SK-N-SH (cell line): ENCODE results near the gene OSBPL9. TPM values are rescaled to one million over a fixed set of nuclear protein-coding genes. Genes with fewer than 3 reads are reported as not detected.

Source experiments
- CTCF ChIA-PET: fragments of 300-600, 350-600 bp; formaldehyde crosslinking; extraction: SDS; loops from one replicate; lab custom pipeline; 2021; lab: Yijun Ruan, JAX
- POLR2A ChIA-PET: fragments of 350-600 bp; sonication (Branson Sonifier 250); formaldehyde crosslinking; extraction: SDS; loops from one replicate; lab custom pipeline; 2020; ENCODE audit warnings: antibody characterized with exemption, inconsistent platforms; lab: Yijun Ruan, JAX
- DNase-seq: peaks from one replicate; pipeline ENCODE4 v3.0.0; 2012
- H2AFZ ChIP-seq: fragments of 200-600 bp; sonication (generic); 2 replicates; pipeline ENCODE4 v1.8.1; 2016; ENCODE audit warnings: antibody characterized with exemption, mild to moderate bottlenecking, low read depth
- H3F3A ChIP-seq: fragments of 200-600 bp; sonication (generic); replicated peaks from 2 replicates; pipeline ENCODE3; 2016; ENCODE audit warnings: antibody characterized with exemption, mild to moderate bottlenecking; ENCODE audit not compliant: insufficient read depth
- H3K27ac ChIP-seq, 2 experiments: fragments of 200-500 bp in 1 of 2; fragments of 200-600 bp in 1 of 2; sonication (Bioruptor generic) in 1 of 2; sonication (generic), shearing (Covaris generic) in 1 of 2; 2 replicates each; pipeline versions ENCODE4 v1.5.1 to v1.6.1; 2014 to 2016; ENCODE audit warnings: low read depth in 2 of 2, inconsistent platforms in 1 of 2, low read length in 1 of 2, mild to moderate bottlenecking in 1 of 2, mixed read lengths in 1 of 2
- H3K27me3 ChIP-seq: fragments of 200-600 bp; sonication (generic), shearing (Covaris generic); 2 replicates; pipeline ENCODE4 v1.6.1; 2016; ENCODE audit warnings: mixed run types; ENCODE audit not compliant: insufficient read depth
- H3K36me3 ChIP-seq, 2 experiments: fragments of 200-500 bp in 1 of 2; fragments of 200-600 bp in 1 of 2; sonication (Bioruptor generic) in 1 of 2; sonication (generic) in 1 of 2; replicated peaks in 1 of 2; 2 replicates each; pipeline versions ENCODE3 to v1.5.1; 2014 to 2016; ENCODE audit warnings: low read length in 1 of 2, mild to moderate bottlenecking in 1 of 2; ENCODE audit not compliant: insufficient read depth in 2 of 2, control insufficient read depth in 1 of 2
- H3K4me1 ChIP-seq, 2 experiments: fragments of 200-500 bp in 1 of 2; fragments of 200-600 bp in 1 of 2; sonication (Bioruptor generic) in 1 of 2; sonication (generic), shearing (Covaris generic) in 1 of 2; 2 replicates each; pipeline versions ENCODE4 v1.5.1 to v1.6.1; 2014 to 2016; ENCODE audit warnings: low read depth in 1 of 2, low read length in 1 of 2, mixed run types in 1 of 2; ENCODE audit not compliant: insufficient read depth in 2 of 2, control insufficient read depth in 1 of 2
- H3K4me2 ChIP-seq: fragments of 200-600 bp; sonication (generic), shearing (Covaris generic); 2 replicates; pipeline ENCODE4 v1.6.1; 2017; ENCODE audit warnings: mixed run types
- H3K4me3 ChIP-seq, 2 experiments: fragments of 200-500 bp in 1 of 2; fragments of 200-600 bp in 1 of 2; sonication (Bioruptor generic) in 1 of 2; sonication (generic), shearing (Covaris generic) in 1 of 2; 2 replicates each; pipeline versions ENCODE4 v1.5.1 to v1.8.1; 2014 to 2016; ENCODE audit warnings: low read depth in 2 of 2, inconsistent platforms in 1 of 2, low read length in 1 of 2, mild to moderate bottlenecking in 1 of 2, mixed read lengths in 1 of 2, moderate library complexity in 1 of 2
- H3K79me2 ChIP-seq: fragments of 200-600 bp; sonication (generic); 2 replicates; pipeline ENCODE4 v1.8.1; 2017; ENCODE audit warnings: mild to moderate bottlenecking; ENCODE audit not compliant: insufficient read depth
- H3K9ac ChIP-seq: fragments of 200-600 bp; sonication (generic); 2 replicates; pipeline ENCODE4 v1.6.1; 2017; ENCODE audit warnings: mixed run types
- H3K9me2 ChIP-seq: fragments of 200-600 bp; sonication (generic); 2 replicates; pipeline ENCODE4 v1.6.1; 2017; ENCODE audit warnings: mixed run types
- H3K9me3 ChIP-seq: fragments of 200-600 bp; sonication (generic); 2 replicates; pipeline ENCODE4 v1.6.1; 2017; ENCODE audit warnings: mixed run types, mild to moderate bottlenecking, moderate library complexity
- H4K20me1 ChIP-seq: fragments of 200-600 bp; sonication (generic); 2 replicates; pipeline ENCODE4 v1.6.1; 2017; ENCODE audit warnings: mild to moderate bottlenecking, mixed run types; ENCODE audit not compliant: insufficient read depth
- CHD2 ChIP-seq: fragments of 150-350 bp; IDR thresholded peaks from 2 replicates; pipeline ENCODE4 v1.6.1; 2018; ENCODE audit warnings: low read length; ENCODE audit not compliant: partially characterized antibody
- FOXM1 ChIP-seq: IDR thresholded peaks from 2 replicates; pipeline ENCODE4 v1.4.0; 2012; ENCODE audit warnings: low read depth, mild to moderate bottlenecking
- GATA2 ChIP-seq: sonication (generic); formaldehyde crosslinking; IDR thresholded peaks from 2 replicates; pipeline ENCODE4 v1.5.0; 2020; ENCODE audit warnings: mild to moderate bottlenecking, missing genetic modification reagents
- JUND ChIP-seq: IDR thresholded peaks from 2 replicates; pipeline ENCODE4 v1.4.0; 2012
- MEF2A ChIP-seq: IDR thresholded peaks from 2 replicates; pipeline ENCODE4 v1.4.0; 2012; ENCODE audit warnings: low read depth, borderline replicate concordance
- NFIC ChIP-seq: IDR thresholded peaks from 2 replicates; pipeline ENCODE4 v1.4.0; 2012; ENCODE audit warnings: borderline replicate concordance
- PBX3 ChIP-seq: IDR thresholded peaks from 2 replicates; pipeline ENCODE4; 2012
- RAD21 ChIP-seq: IDR thresholded peaks from 2 replicates; pipeline ENCODE4 v1.6.1; 2012; ENCODE audit warnings: mild to moderate bottlenecking, low read length
- REST ChIP-seq: IDR thresholded peaks from 2 replicates; pipeline ENCODE4 v1.6.1; 2012; ENCODE audit warnings: mild to moderate bottlenecking, low read depth, low read length, moderate library complexity
- SIN3A ChIP-seq: IDR thresholded peaks from 2 replicates; pipeline ENCODE4 v1.6.1; 2012; ENCODE audit warnings: low read depth, mild to moderate bottlenecking, low read length, moderate library complexity, borderline replicate concordance
- SMC3 ChIP-seq: IDR thresholded peaks from 2 replicates; pipeline ENCODE4 v1.6.1; 2012; ENCODE audit warnings: low read depth, low read length, improper control_type of control experiment
- USF1 ChIP-seq: IDR thresholded peaks from 2 replicates; pipeline ENCODE4 v1.4.0; 2012; ENCODE audit warnings: low read depth, borderline replicate concordance
- USF2 ChIP-seq: fragments of 150-350 bp; IDR thresholded peaks from 2 replicates; pipeline ENCODE4 v1.6.1; 2017; ENCODE audit warnings: antibody characterized with exemption, low read length, low read depth, borderline replicate concordance
- WGBS: methylation state at CpG from one replicate; pipeline ENCODE4 v1.1.6; 2017; ENCODE audit warnings: low lambda C conversion rate; 5-methylcytosine and 5-hydroxymethylcytosine counted together
- polyA plus RNA-seq, 3 experiments: library from polyadenylated mRNA; depleted of rRNA; stranded (reverse); fragments of >200 nt; gene quantifications; 2 replicates each; pipeline ENCODE4 v1.2.3, GENCODE V29; 2012

The OSBPL9 gene
- polyA plus RNA-seq, 1 of the 3 experiments (the other 2 are of a cell fraction) = 43.9 TPM

GRCh38 chr1:51709951-51710350 is 93.1 kb downstream of the OSBPL9 start:
- H3K9me2 ChIP-seq = no peaks in the 10 kb centered on the region
- no peak overlapping the region for H3K9ac ChIP-seq
- no peaks in the 10 kb centered on the region for H3K9me3 ChIP-seq
- CTCF ChIA-PET = interaction anchor here (0.7 to 1.3 kb wide), 3 partner anchors 11 to 33 kb away, joined by 3 to 4 read pairs (median 3); no protein-coding TSS in a partner anchor
- H4K20me1 ChIP-seq = peaks cover 5% of the 10 kb centered on the region; the same call in 1 of the 2 replicates
- H3K36me3 ChIP-seq = peaks cover 0 to 2% of the 10 kb centered on the region in 2 experiments
- no peak overlapping the region for H3K4me2 ChIP-seq
- H3F3A ChIP-seq = no peaks in the 10 kb centered on the region
- no peak overlapping the region for H3K4me3 ChIP-seq
- 100% methylated on average over 2 of the region's 2 CpGs for WGBS
- POLR2A ChIA-PET = no interaction called here
- no peak overlapping the region for H2AFZ ChIP-seq
- no peak for TF ChIP-seq MEF2A
- TF ChIP-seq, all 33 proteins: peak for 0
- Histone ChIP-seq H3K27me3 (no peaks in the 10 kb centered on the region), H3K4me1 (no peaks in the 10 kb centered on the region; a peak in 1 of 4 replicates), H3K79me2 (peaks cover 34% of the 10 kb centered on the region), H3K27ac (no peak overlapping the region)
- no peak for DNase-seq

- Histone ChIP-seq H3F3A (no peaks in the 10 kb centered on the region), H3K27me3 (no peaks in the 10 kb centered on the region), H2AFZ (no peak overlapping the region), H3K9me3 (no peaks in the 10 kb centered on the region), H3K79me2 (peaks cover 17% of the 10 kb centered on the region), H3K4me1 (no peaks in the 10 kb centered on the region; a peak in 1 of 4 replicates), H3K9ac (no peak overlapping the region), H4K20me1 (peaks cover under 1% of the 10 kb centered on the region; the same call in 1 of the 2 replicates), H3K9me2 (no peaks in the 10 kb centered on the region), H3K4me3 (no peak overlapping the region), H3K36me3 (peaks cover 2 to 9% of the 10 kb centered on the region in 2 experiments), H3K27ac (no peak overlapping the region), H3K4me2 (no peak overlapping the region)
- CTCF ChIA-PET = interaction anchor here (0.7 kb wide), 1 partner anchor 676 kb away, joined by 4 read pairs; no protein-coding TSS in a partner anchor
- 97% methylated on average over 1 of the region's 1 CpG for WGBS
- no peak for DNase-seq
- POLR2A ChIA-PET = no interaction called here
- TF ChIP-seq GATA2 (CRISPR knock-in tag) (no peak), NFIC (no peak), SMC3 (no peak), RAD21 (no peak), SIN3A (no peak), FOXM1 (no peak), REST (no peak), PBX3 (no peak), MEF2A (no peak), USF1 (no peak), CHD2 (no peak), USF2 (no peak), JUND (no peak)
- TF ChIP-seq, all 33 proteins: peak for 0
Measured at GRCh38 chr1:51712590-51712989, 95.7 kb downstream of the OSBPL9 start.
